SH-SY5Y (cell line): Measurements from ENCODE around the gene TMEM170B.

Experiments
- GATA2 ChIP-seq: IDR thresholded peaks from 2 replicates; pipeline ENCODE4 v1.6.1; 2011; ENCODE audit warnings: mild to moderate bottlenecking, low read depth, low read length
- GATA3 ChIP-seq: IDR thresholded peaks from 2 replicates; pipeline ENCODE4 v1.6.1; 2011; ENCODE audit warnings: low read depth, mild to moderate bottlenecking, low read length, moderate library complexity

- TF ChIP-seq GATA2 (no peak), GATA3 (no peak)
Observed at GRCh38 chr6:11535801-11536230, 1.7 kb upstream of the TMEM170B start.
